HepG2 (cell line): ENCODE results near the gene SECTM1. TPM values are rescaled to one million over a fixed set of nuclear protein-coding genes. Genes with fewer than 3 reads are reported as not detected.
A peak's percentile ranks its signal among the peaks of the same experiment; 100 is the strongest.

Experiments used
- CHD4 ChIP-seq: fragments of 200-600 bp; sonication (generic); IDR thresholded peaks from 2 replicates; pipeline ENCODE4 v1.7.0; 2017; ENCODE audit warnings: mild to moderate bottlenecking, low read length, borderline replicate concordance
- EP300 ChIP-seq, 3 experiments: sonication (generic) in 1 of 3; formaldehyde crosslinking in 1 of 3; IDR thresholded peaks; 2 replicates each; pipeline versions ENCODE4 v1.5.1 to v1.6.1; 2011 to 2020; ENCODE audit warnings: low read depth in 2 of 3, low read length in 2 of 3, borderline replicate concordance in 1 of 3, improper control_type of control experiment in 1 of 3, mild to moderate bottlenecking in 1 of 3, missing genetic modification reagents in 1 of 3, moderate library complexity in 1 of 3
- GPBP1L1 ChIP-seq: sonication (generic); formaldehyde crosslinking; IDR thresholded peaks from 2 replicates; pipeline ENCODE4 v1.5.0; 2020; ENCODE audit warnings: mild to moderate bottlenecking, missing genetic modification reagents
- HMG20B ChIP-seq: conservative IDR thresholded peaks from 2 replicates; pipeline ENCODE4 v1.6.1; 2016; ENCODE audit warnings: missing genetic modification reagents, missing compliant biosample characterization
- IRX3 ChIP-seq: sonication (generic); formaldehyde crosslinking; IDR thresholded peaks from 2 replicates; pipeline ENCODE4 v1.8.1; 2023; ENCODE audit warnings: mild to moderate bottlenecking, low read depth, missing genetic modification reagents, borderline replicate concordance
- ISX ChIP-seq: sonication (generic); formaldehyde crosslinking; conservative IDR thresholded peaks from 2 replicates; pipeline ENCODE4 v1.5.0; 2020; ENCODE audit warnings: missing genetic modification reagents
- MED1 ChIP-seq: sonication (generic); formaldehyde crosslinking; IDR thresholded peaks from 2 replicates; pipeline ENCODE4 v1.4.0; 2020; ENCODE audit warnings: missing genetic modification reagents
- MXI1 ChIP-seq: IDR thresholded peaks from 3 replicates; pipeline ENCODE4 v1.6.1; 2012; ENCODE audit warnings: low read depth, low read length, inconsistent platforms, borderline replicate concordance
- SIX4 ChIP-seq: sonication (generic); formaldehyde crosslinking; IDR thresholded peaks from 2 replicates; pipeline ENCODE4 v1.4.0; 2020; ENCODE audit warnings: missing genetic modification reagents
- TAF1 ChIP-seq: sonication (generic); formaldehyde crosslinking; IDR thresholded peaks from 2 replicates; pipeline ENCODE4 v1.4.0; 2020; ENCODE audit warnings: missing genetic modification reagents
- TGIF2 ChIP-seq: IDR thresholded peaks from 2 replicates; pipeline ENCODE4 v1.6.1; 2016; ENCODE audit warnings: control low read depth, missing compliant biosample characterization
- XRCC5 ChIP-seq: fragments of 200-400 bp; formaldehyde crosslinking; optimal IDR thresholded peaks from 2 replicates; pipeline ENCODE3; 2017; ENCODE audit warnings: mild to moderate bottlenecking, low read length
- YEATS4 ChIP-seq: sonication (generic); formaldehyde crosslinking; IDR thresholded peaks from 2 replicates; pipeline ENCODE4 v1.4.0; 2020; ENCODE audit warnings: missing genetic modification reagents, borderline replicate concordance
- ZBTB25 ChIP-seq: IDR thresholded peaks from 2 replicates; pipeline ENCODE4 v1.6.1; 2018; ENCODE audit warnings: missing genetic modification reagents
- ZFY ChIP-seq: sonication (generic); formaldehyde crosslinking; IDR thresholded peaks from 2 replicates; pipeline ENCODE4 v1.4.0; 2020; ENCODE audit warnings: missing genetic modification reagents
- ZNF280D ChIP-seq: sonication (generic); formaldehyde crosslinking; IDR thresholded peaks from 2 replicates; pipeline ENCODE4 v1.5.1; 2020; ENCODE audit warnings: mild to moderate bottlenecking, missing genetic modification reagents
- ZNF337 ChIP-seq: sonication (generic); formaldehyde crosslinking; IDR thresholded peaks from 2 replicates; pipeline ENCODE4 v1.5.1; 2020; ENCODE audit warnings: missing genetic modification reagents, low read depth, mild to moderate bottlenecking, borderline replicate concordance
- ZNF546 ChIP-seq: sonication (generic); formaldehyde crosslinking; conservative IDR thresholded peaks from 2 replicates; pipeline ENCODE4 v1.8.1; 2023; ENCODE audit warnings: mild to moderate bottlenecking, missing genetic modification reagents
- ZSCAN20 ChIP-seq: sonication (generic); formaldehyde crosslinking; IDR thresholded peaks from 2 replicates; pipeline ENCODE4 v1.4.0; 2020; ENCODE audit warnings: missing genetic modification reagents, mild to moderate bottlenecking, borderline replicate concordance
- polyA plus RNA-seq, 8 experiments: library from polyadenylated mRNA; depleted of rRNA in 3 of 8; stranded (reverse) in 7 of 8; unstranded in 1 of 8; fragments of >200 nt; fragmentation: Illumina TruSeq in 4 of 8; extraction: Trizol in 4 of 8; gene quantifications; 2 replicates each; pipeline versions ENCODE4 v1.2.1 to v1.2.3, GENCODE V29; 2011 to 2016; ENCODE audit warnings: low read depth in 4 of 8, missing spikeins in 1 of 8, mixed read lengths in 1 of 8; ENCODE audit not compliant: insufficient read depth in 1 of 8
- total RNA-seq, 5 experiments: library from RNA; depleted of rRNA; stranded (reverse); fragments of >200 nt; fragmentation: Illumina TruSeq; extraction: Trizol; gene quantifications; 2 replicates each; pipeline ENCODE4 v1.2.3, GENCODE V29; 2016; ENCODE audit warnings: low read depth in 1 of 5

The SECTM1 gene
- total and polyA plus RNA-seq, 2 of the 13 experiments (the other 11 are each of a cell fraction or from before 2014, with no cell fraction given) = 3.5 to 5.3 TPM

- TF ChIP-seq ZSCAN20 (CRISPR knock-in tag) = no peak
- TF ChIP-seq EP300 (IDR thresholded peaks at IDR 0.05; ENCODE audit: low read depth in 2 of 2, low read length in 2 of 2) = no peak
- no peak for TF ChIP-seq EP300 (CRISPR knock-in tag; IDR thresholded peaks at IDR 0.05; ENCODE audit: borderline replicate concordance)
- no peak for TF ChIP-seq HMG20B (CRISPR knock-in tag)
- no peak for TF ChIP-seq SIX4
- peak; percentile 16 for TF ChIP-seq XRCC5
- TF ChIP-seq TAF1 = no peak
- TF ChIP-seq CHD4 = peak; percentile 90; the same call in 1 of the 2 replicates
- no peak for TF ChIP-seq ZNF280D (CRISPR knock-in tag)
- TF ChIP-seq ISX (CRISPR knock-in tag) = no peak
- no peak for TF ChIP-seq ZNF337
- no peak for TF ChIP-seq MED1
- TF ChIP-seq ZFY = no peak
- no peak for TF ChIP-seq GPBP1L1 (CRISPR knock-in tag)
- no peak for TF ChIP-seq ZBTB25 (CRISPR knock-in tag)
- no peak for TF ChIP-seq ZNF546 (CRISPR knock-in tag)
- peak; percentile 38; the same call in 1 of the 2 replicates for TF ChIP-seq TGIF2 (CRISPR knock-in tag)
- TF ChIP-seq YEATS4 (CRISPR knock-in tag) = no peak
- no peak for TF ChIP-seq IRX3 (CRISPR knock-in tag)
- TF ChIP-seq MXI1 = peak; percentile 22; the same call in 1 of the 3 replicates
Measured at GRCh38 chr17:82295472-82295814, 38.1 kb downstream of the SECTM1 start (continued).
